GM19240 (cell line): ENCODE results near the gene C1QTNF7.

Experiments used
- DNase-seq: peaks from one replicate; pipeline ENCODE4 v3.0.0; 2011; ENCODE audit warnings: low spot score; ENCODE audit not compliant: insufficient read length

C1QTNF7 gene

DNA sequence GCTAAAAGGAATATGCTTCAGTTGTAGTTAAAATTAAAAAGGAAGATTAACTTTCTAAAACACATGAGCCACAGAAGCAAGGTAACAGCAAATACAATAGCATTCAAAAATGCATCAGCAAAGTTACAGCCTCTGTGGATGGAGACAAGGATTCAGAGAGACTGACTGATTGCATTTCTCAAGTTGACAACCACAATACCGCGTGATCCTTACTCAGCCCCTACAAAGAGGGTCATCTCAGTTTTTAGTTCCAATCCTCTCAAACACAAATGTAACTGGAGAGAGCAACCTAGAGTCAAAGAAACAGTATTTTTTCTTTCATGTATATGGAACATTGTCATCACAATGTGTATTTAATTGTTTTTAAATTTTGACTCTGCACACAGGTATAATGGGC is 14.2 kb upstream of the C1QTNF7 start:
- DNase-seq = no peak

DNA sequence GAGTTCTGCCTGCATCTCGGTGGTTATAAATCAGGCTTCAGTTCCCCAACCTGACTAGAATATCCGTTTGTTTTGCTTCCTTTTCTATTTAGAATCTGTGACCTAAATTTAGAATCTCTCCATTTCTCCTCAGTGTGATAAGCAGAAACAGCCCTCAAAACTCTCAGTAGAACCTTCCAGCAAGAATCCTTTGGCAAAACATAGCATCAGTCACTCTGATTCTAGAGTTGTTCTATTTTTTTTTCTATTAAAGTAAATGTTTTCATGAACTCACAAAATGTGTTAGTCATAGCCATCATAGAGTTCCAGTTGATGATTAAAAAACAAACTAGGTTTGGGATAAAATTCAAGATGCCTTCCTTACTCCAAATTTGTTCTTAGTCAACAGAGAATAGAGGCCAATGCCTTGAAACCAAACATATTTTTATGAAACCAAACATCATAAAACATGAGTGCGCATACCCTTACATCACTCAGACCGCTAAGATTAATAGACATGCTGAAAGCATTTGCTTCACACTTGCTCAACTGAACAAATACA is 13.2 kb upstream of the C1QTNF7 start:
- no peak for DNase-seq

- no peak for DNase-seq
Measured at GRCh38 chr4:15416357-15417232, 11.2 kb upstream of the C1QTNF7 start.

DNA sequence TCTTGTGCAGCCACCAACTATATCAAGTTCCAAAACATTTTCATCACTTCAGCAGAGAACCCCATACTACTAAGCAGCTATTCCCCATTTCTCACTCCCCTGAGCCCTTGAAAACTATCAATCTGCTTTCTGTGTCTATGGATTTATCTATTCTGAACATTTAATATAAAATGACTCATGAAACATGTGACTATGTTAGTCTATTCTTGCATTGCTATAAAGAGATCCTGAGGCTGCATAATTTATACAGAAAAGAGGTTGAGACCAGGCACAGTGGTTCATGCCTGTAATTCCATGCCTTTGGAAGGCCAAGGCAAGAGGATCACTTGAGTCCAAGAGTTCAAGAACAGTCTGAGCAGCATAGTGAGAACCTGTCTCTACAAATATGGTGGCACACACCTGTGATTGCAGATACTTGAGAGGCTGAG is 10.6 kb upstream of the C1QTNF7 start:
- no peak for DNase-seq

- no peak for DNase-seq
Measured at GRCh38 chr4:15418956-15419355, 8.9 kb upstream of the C1QTNF7 start.

- DNase-seq = no peak
Measured at GRCh38 chr4:15420642-15421041, 7.2 kb upstream of the C1QTNF7 start.

DNA sequence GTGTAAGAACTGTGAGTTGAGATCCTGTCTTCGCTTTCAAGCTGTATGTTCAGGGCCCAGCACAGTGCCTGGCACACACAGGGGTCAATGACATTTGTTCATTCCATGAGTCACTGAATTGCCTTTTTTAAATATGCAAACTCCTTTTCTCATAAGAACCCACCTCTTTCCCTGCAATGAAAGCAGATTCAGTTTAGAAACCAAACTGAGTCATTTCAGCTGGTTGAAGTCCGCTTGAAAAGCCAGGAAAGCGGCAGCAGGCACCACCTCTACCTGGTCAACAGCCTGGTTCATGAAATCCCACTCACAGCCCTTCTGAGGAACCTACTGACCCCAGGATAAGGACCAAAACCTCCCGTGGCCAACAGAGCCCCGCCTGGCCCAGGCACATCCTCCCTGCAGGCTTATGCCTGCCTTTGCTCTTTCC is 4.5 kb upstream of the C1QTNF7 start:
- DNase-seq = no peak

- no peak for DNase-seq
Measured at GRCh38 chr4:15425520-15425919, 2.3 kb upstream of the C1QTNF7 start.

DNA sequence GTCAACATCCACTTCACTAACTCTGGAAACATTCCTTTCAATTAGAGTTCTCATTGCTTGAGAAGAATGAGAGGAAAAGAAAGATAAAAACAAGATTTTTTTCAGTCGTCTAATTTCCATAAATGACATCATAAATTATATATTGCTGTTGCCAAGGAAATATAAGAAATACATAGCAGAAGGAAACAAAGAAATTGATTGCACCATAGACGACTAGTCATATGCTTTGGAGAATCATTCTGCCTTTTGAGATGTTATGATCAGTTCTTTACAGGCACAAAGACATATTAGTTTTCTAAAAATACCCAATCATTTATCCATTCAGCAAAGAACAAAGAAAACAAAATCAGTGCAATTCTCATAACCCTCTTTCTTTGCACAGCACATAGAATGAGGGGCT is 672 bp upstream of the C1QTNF7 start:
- no peak for DNase-seq

- DNase-seq = no peak
Measured at GRCh38 chr4:15428611-15429010, 778 bp downstream of the C1QTNF7 start.

- no peak for DNase-seq
Measured at GRCh38 chr4:15434091-15434490, 6.3 kb downstream of the C1QTNF7 start.

- DNase-seq = no peak
Measured at GRCh38 chr4:15434676-15435075, 6.8 kb downstream of the C1QTNF7 start.

DNA sequence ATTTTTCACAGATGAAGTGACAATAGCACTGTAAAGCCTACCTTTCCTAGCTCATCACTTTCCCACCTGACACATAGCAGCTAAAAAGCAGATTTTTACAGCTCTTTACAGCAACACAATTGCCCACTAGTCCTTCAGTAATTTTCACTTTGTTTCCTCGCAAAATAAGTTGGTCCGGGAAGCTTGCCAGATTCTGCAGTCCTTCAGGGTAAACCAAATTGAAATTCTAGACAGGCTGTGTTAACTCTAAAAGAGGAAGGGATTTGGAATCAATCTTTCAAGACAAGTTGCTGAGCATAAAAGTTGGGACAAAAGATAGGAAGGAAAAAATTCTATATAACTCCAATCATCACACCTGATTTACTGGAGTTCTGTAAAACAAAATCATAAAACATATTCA is 8.7 kb downstream of the C1QTNF7 start:
- DNase-seq = no peak

DNA sequence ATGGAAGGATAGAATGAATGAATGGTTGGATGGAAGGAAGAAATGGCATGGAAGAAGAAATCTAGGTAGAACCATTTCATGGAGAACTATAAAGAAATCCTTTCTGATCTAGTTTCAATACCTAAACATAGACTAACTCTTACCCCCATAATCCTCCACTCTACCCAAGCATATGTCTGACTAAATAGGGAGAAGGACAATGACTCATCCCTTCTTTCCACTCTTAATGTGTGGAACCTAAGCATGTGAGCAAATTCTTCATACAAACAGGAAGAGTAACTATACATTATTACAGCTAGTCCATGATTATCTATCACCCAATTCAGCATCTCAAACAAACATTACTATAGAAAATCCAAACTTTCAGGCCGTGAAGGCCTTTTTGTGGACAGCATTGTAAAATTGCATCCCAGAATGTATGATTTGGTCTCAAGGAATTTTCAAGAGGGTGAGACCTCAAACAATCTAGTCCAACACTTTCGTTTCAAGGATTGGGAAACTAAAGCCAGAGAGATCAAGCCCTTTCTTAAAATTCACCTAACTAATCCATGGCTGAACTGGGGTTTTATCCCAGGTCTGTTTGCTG is 11.2 kb downstream of the C1QTNF7 start:
- no peak for DNase-seq

- no peak for DNase-seq
Measured at GRCh38 chr4:15443371-15444160, 15.7 kb downstream of the C1QTNF7 start.

GRCh38 chr4:15444276-15444675 is 16.4 kb downstream of the C1QTNF7 start:
- DNase-seq = no peak

GRCh38 chr4:15444879-15445547 is 17.2 kb downstream of the C1QTNF7 start:
- DNase-seq = no peak

DNA sequence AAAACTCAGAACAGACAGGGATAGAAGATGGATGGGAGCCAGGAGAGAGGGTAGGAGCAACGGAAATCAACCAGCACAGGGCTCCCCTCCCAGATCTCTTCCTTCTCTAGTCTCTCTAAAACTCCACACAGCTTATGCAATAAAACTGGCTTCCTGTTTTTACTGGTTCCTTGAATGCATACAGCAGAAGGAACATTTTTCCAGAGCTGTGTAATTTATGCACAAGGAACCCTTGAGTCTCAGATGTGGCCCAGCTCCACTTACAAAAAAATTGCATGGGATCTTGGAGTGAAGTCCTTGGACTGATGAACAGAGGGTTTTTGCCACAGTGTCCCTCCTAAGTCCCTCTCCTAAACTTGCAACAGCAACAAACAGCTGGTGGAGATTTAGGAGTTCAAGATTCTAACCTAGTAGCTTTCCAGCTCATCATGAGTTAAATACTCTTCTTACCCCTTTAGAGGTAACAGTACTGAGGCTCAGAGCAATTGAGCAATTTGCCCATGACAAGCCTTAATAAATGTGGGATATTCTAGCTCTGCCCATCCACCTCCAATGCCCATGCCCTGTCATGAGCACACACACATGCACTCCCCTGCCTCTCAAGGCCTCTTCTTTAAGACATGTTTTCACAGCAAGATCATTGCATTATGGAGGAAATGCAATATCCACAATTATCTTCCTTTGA is 23.5 kb downstream of the C1QTNF7 start:
- no peak for DNase-seq

GRCh38 chr4:15451866-15452765 is 24.3 kb downstream of the C1QTNF7 start:
- DNase-seq = no peak

DNA sequence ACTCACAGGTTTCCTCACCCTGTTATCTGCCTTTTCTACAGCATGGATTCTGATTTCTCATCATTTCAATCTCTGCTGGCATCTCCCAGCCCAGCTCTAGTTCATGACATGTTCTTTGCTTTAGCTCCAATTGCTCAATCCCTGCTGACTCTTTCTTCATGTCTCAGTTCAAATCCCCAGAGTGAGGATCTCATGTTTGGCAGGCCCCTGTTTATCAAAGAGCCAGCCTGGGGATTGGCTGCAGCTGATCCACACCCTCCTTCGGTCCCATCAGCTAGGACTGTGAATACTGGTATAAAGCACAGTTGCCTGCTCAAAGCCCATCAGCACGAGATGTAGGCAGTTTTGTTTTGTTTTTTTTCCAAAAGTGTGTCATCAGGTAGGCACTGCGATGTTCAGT is 27.5 kb downstream of the C1QTNF7 start:
- no peak for DNase-seq
